HepG2 (cell line): ENCODE measurements around the gene PDZD2. TPM values are rescaled to one million over a fixed set of nuclear protein-coding genes. Genes with fewer than 3 reads are reported as not detected.

Source experiments
- ATAC-seq: fragments of 200-7000 bp; cut with Tn5 transposase; 3 replicates; pipeline ENCODE4 v1.9.1; 2020; ENCODE audit warnings: mild to moderate bottlenecking, moderate library complexity
- BruUV-seq: library from RNA; stranded (reverse); fragments of 400-500 nt; replicated peaks from 2 replicates; lab custom pipeline; 2021; lab: Mats Ljungman, UMichigan
- CTCF ChIA-PET: fragments of 300-600 bp; formaldehyde crosslinking; extraction: SDS; loops from one replicate; lab custom pipeline; 2021; ENCODE audit warnings: low total read pairs, inconsistent platforms, low intra/inter-chr PET ratio; lab: Yijun Ruan, JAX
- POLR2A ChIA-PET: fragments of 350-600 bp; sonication (Branson Sonifier 250); formaldehyde crosslinking; loops from one replicate; lab custom pipeline; 2020; ENCODE audit warnings: antibody characterized with exemption, inconsistent platforms; lab: Yijun Ruan, JAX
- DNase-seq: peaks from one replicate; pipeline ENCODE4 v3.0.0-alpha.2; 2015; ENCODE audit warnings: low spot score
- FAIRE-seq: peaks from 3 replicates; lab custom pipeline; 2011; peaks lifted over from hg19 to GRCh38; lab: Jason Lieb, UNC
- H2AFZ ChIP-seq: one replicate; pipeline ENCODE4 v1.6.1; 2011; ENCODE audit warnings: low read length, inconsistent platforms
- H3K27ac ChIP-seq: fragments of 300-600 bp; 3 replicates; pipeline ENCODE4 v1.8.0; 2011; ENCODE audit warnings: mixed run types, mild to moderate bottlenecking, mixed read lengths, low read length, inconsistent platforms; ENCODE audit not compliant: insufficient read depth; ENCODE audit errors: extremely low read length
- H3K27me3 ChIP-seq, 2 experiments: fragments of 200-600 bp in 1 of 2; 2 replicates in 1 of 2; 3 replicates in 1 of 2; pipeline versions ENCODE4 v1.6.0 to v1.8.0; 2011; ENCODE audit warnings: low read length in 2 of 2, mild to moderate bottlenecking in 2 of 2, moderate library complexity in 2 of 2, inconsistent platforms in 1 of 2; ENCODE audit not compliant: insufficient read depth in 2 of 2, control insufficient read depth in 1 of 2
- H3K36me3 ChIP-seq, 2 experiments: fragments of 200-600 bp in 1 of 2; replicated peaks in 1 of 2; 2 replicates in 1 of 2; 3 replicates in 1 of 2; pipeline versions ENCODE4 v1.5.1 to v1.8.0; 2011; ENCODE audit warnings: low read length in 2 of 2, inconsistent platforms in 1 of 2; ENCODE audit not compliant: insufficient read depth in 2 of 2, control insufficient read depth in 1 of 2
- H3K4me1 ChIP-seq: 2 replicates; pipeline ENCODE4 v1.5.1; 2012; ENCODE audit warnings: low read length, inconsistent platforms; ENCODE audit not compliant: insufficient read depth
- H3K4me2 ChIP-seq: 2 replicates; pipeline ENCODE4 v1.6.0; 2011; ENCODE audit warnings: low read depth, low read length, inconsistent platforms
- H3K4me3 ChIP-seq, 3 experiments: fragments of 200-600 bp in 1 of 3; sonication (generic), shearing (Covaris generic) in 1 of 3; replicated peaks in 1 of 3; 2 replicates each; pipeline ENCODE4 v1.5.1; 2011 to 2016; ENCODE audit warnings: low read length in 3 of 3, inconsistent platforms in 2 of 3, low read depth in 2 of 3, mild to moderate bottlenecking in 2 of 3, control low read depth in 1 of 3, mixed read lengths in 1 of 3; ENCODE audit not compliant: insufficient read depth in 1 of 3
- H3K79me2 ChIP-seq: one replicate; pipeline ENCODE4 v1.6.1; 2011; ENCODE audit warnings: low read length, inconsistent platforms; ENCODE audit not compliant: insufficient read depth
- H3K9ac ChIP-seq: 2 replicates; pipeline ENCODE4 v1.6.0; 2011; ENCODE audit warnings: mild to moderate bottlenecking, low read depth, low read length, inconsistent platforms; ENCODE audit not compliant: insufficient read depth
- H3K9me3 ChIP-seq: 2 replicates; pipeline ENCODE4 v1.5.1; 2012; ENCODE audit warnings: mild to moderate bottlenecking, low read length
- H4K20me1 ChIP-seq: 2 replicates; pipeline ENCODE4 v1.6.0; 2011; ENCODE audit warnings: inconsistent platforms, mild to moderate bottlenecking, low read length, moderate library complexity; ENCODE audit not compliant: insufficient read depth
- CC2D1A ChIP-seq: sonication (generic); formaldehyde crosslinking; IDR thresholded peaks from 2 replicates; pipeline ENCODE4 v1.8.1; 2023; ENCODE audit warnings: mild to moderate bottlenecking, missing genetic modification reagents
- EED ChIP-seq: sonication (generic); formaldehyde crosslinking; IDR thresholded peaks from 2 replicates; pipeline ENCODE4 v1.5.0; 2020; ENCODE audit warnings: mild to moderate bottlenecking, missing genetic modification reagents
- GATAD1 ChIP-seq: IDR thresholded peaks from 2 replicates; pipeline ENCODE4 v1.6.1; 2016; ENCODE audit warnings: missing genetic modification reagents, missing compliant biosample characterization
- GTF2F1 ChIP-seq: fragments of 150-350 bp; IDR thresholded peaks from 2 replicates; pipeline ENCODE4 v1.6.1; 2014; ENCODE audit warnings: low read length
- HBP1 ChIP-seq: IDR thresholded peaks from 2 replicates; pipeline ENCODE4 v1.6.1; 2016; ENCODE audit warnings: low read depth, control low read depth
- IKZF4 ChIP-seq: sonication (generic); formaldehyde crosslinking; IDR thresholded peaks from 2 replicates; pipeline ENCODE4 v1.5.1; 2020; ENCODE audit warnings: borderline replicate concordance, mild to moderate bottlenecking, low read depth, missing genetic modification reagents; ENCODE audit errors: not compliant biosample characterization
- KAT8 ChIP-seq: IDR thresholded peaks from 2 replicates; pipeline ENCODE4 v1.6.1; 2016; ENCODE audit warnings: missing genetic modification reagents, missing compliant biosample characterization
- MATR3 ChIP-seq: sonication (generic); formaldehyde crosslinking; IDR thresholded peaks from 2 replicates; pipeline ENCODE4 v1.4.0; 2020; ENCODE audit warnings: missing genetic modification reagents
- MTA3 ChIP-seq: sonication (generic); formaldehyde crosslinking; IDR thresholded peaks from 2 replicates; pipeline ENCODE4 v1.4.0; 2020; ENCODE audit warnings: missing genetic modification reagents
- RNF2 ChIP-seq: fragments of 450-650 bp; conservative IDR thresholded peaks from 2 replicates; pipeline ENCODE4 v1.6.1; 2016; ENCODE audit warnings: low read depth
- ZC3H13 ChIP-seq: sonication (generic); formaldehyde crosslinking; IDR thresholded peaks from 2 replicates; pipeline ENCODE4 v1.8.1; 2023; ENCODE audit warnings: mild to moderate bottlenecking, missing genetic modification reagents, moderate library complexity
- ZMYM3 ChIP-seq: sonication (generic); formaldehyde crosslinking; IDR thresholded peaks from 2 replicates; pipeline ENCODE4 v1.5.1; 2020; ENCODE audit warnings: mild to moderate bottlenecking, missing genetic modification reagents
- ZNF3 ChIP-seq: IDR thresholded peaks from 2 replicates; pipeline ENCODE4 v1.7.0; 2017; ENCODE audit warnings: inconsistent platforms
- ZNF451 ChIP-seq: sonication (generic); formaldehyde crosslinking; IDR thresholded peaks from 2 replicates; pipeline ENCODE4 v1.5.0; 2020; ENCODE audit warnings: mild to moderate bottlenecking, missing genetic modification reagents
- ZNF710 ChIP-seq: sonication (generic); formaldehyde crosslinking; IDR thresholded peaks from 2 replicates; pipeline ENCODE4 v1.5.0; 2020; ENCODE audit warnings: mild to moderate bottlenecking, missing genetic modification reagents, borderline replicate concordance
- ZNF883 ChIP-seq: sonication (generic); formaldehyde crosslinking; IDR thresholded peaks from 2 replicates; pipeline ENCODE4 v1.5.1; 2020; ENCODE audit warnings: mild to moderate bottlenecking, missing genetic modification reagents; ENCODE audit errors: not compliant biosample characterization
- WGBS: methylation state at CpG from one replicate; pipeline ENCODE4 v1.1.6; 2017; ENCODE audit warnings: low lambda C conversion rate; 5-methylcytosine and 5-hydroxymethylcytosine counted together
- in situ Hi-C: cut with HindIII; loops from 2 replicates; pipeline ENCODE4 v1.10.0; 2017; ENCODE audit warnings: low pct_unique_long_range_greater_than_20kb; ENCODE audit not compliant: extremely low pct_ligation_motif_present
- intact Hi-C: fragments of 100-400 bp; cut with micrococcal nuclease; formaldehyde crosslinking; loops from one replicate; pipeline ENCODE4 v1.10.0; 2022; ENCODE audit not compliant: unreplicated experiment
- polyA plus RNA-seq, 8 experiments: library from polyadenylated mRNA; depleted of rRNA in 3 of 8; stranded (reverse) in 7 of 8; unstranded in 1 of 8; fragments of >200 nt; fragmentation: Illumina TruSeq in 4 of 8; extraction: Trizol in 4 of 8; gene quantifications; 2 replicates each; pipeline versions ENCODE4 v1.2.1 to v1.2.3, GENCODE V29; 2011 to 2016; ENCODE audit warnings: low read depth in 4 of 8, missing spikeins in 1 of 8, mixed read lengths in 1 of 8; ENCODE audit not compliant: insufficient read depth in 1 of 8
- total RNA-seq, 5 experiments: library from RNA; depleted of rRNA; stranded (reverse); fragments of >200 nt; fragmentation: Illumina TruSeq; extraction: Trizol; gene quantifications; 2 replicates each; pipeline ENCODE4 v1.2.3, GENCODE V29; 2016; ENCODE audit warnings: low read depth in 1 of 5

Gene PDZD2
- total and polyA plus RNA-seq, 2 of the 13 experiments (the other 11 are each of a cell fraction or from before 2014, with no cell fraction given) = 0.04 TPM; not detected in 1

- no peak for DNase-seq
- Histone ChIP-seq H3K27ac (no peak overlapping the region), H3K4me3 (no peak overlapping the region), H3K27me3 (peaks cover 4 to 17% of the 10 kb centered on the region in 2 experiments; a peak in 3 of 5 replicates), H3K4me1 (no peaks in the 10 kb centered on the region), H3K9ac (no peak overlapping the region), H3K9me3 (no peaks in the 10 kb centered on the region), H3K4me2 (no peak overlapping the region), H3K36me3 (no peaks in the 10 kb centered on the region), H4K20me1 (no peaks in the 10 kb centered on the region), H3K79me2 (no peaks in the 10 kb centered on the region), H2AFZ (no peak overlapping the region)
- TF ChIP-seq ZNF883 (CRISPR knock-in tag) = no peak
- no peak for TF ChIP-seq EED (CRISPR knock-in tag)
- TF ChIP-seq MTA3 (CRISPR knock-in tag) = no peak
- TF ChIP-seq KAT8 (CRISPR knock-in tag) = no peak
- no peak for TF ChIP-seq MATR3
- TF ChIP-seq RNF2 = no peak
- TF ChIP-seq ZMYM3 (CRISPR knock-in tag) = no peak
- no peak for TF ChIP-seq HBP1 (CRISPR knock-in tag)
- no peak for TF ChIP-seq ZNF451 (CRISPR knock-in tag)
- no peak for TF ChIP-seq ZNF3 (CRISPR knock-in tag)
- no peak for TF ChIP-seq GTF2F1
- no peak for TF ChIP-seq CC2D1A (CRISPR knock-in tag)
- no peak for TF ChIP-seq ZNF710 (CRISPR knock-in tag)
- no peak for TF ChIP-seq ZC3H13
- TF ChIP-seq IKZF4 (CRISPR knock-in tag) = no peak
- TF ChIP-seq GATAD1 (CRISPR knock-in tag) = no peak
- ATAC-seq = no peak
- ChIA-PET CTCF (no interaction called here), POLR2A (no interaction called here)
- in situ Hi-C loops (no loop called here), intact Hi-C loops (no loop called here)
- WGBS = 16% methylated on average over 6 of the region's 6 CpGs
- no peak for FAIRE-seq
- BruUV-seq = no TSS peak
These were observed 36.5 kb downstream of the PDZD2 start for GRCh38 chr5:31675472-31675871.
